Loucy (cell line): Measurements from ENCODE around the gene SLC35F5.

Experiments
- H2AFZ ChIP-seq: fragments of 200-600 bp; sonication (generic); 2 replicates; pipeline ENCODE4 v1.6.0; 2016; ENCODE audit warnings: antibody characterized with exemption, mild to moderate bottlenecking, low read length, moderate library complexity
- H3F3A ChIP-seq: fragments of 200-600 bp; 2 replicates; pipeline ENCODE4 v1.6.0; 2016; ENCODE audit warnings: antibody characterized with exemption, low read depth, mild to moderate bottlenecking
- H3K27me3 ChIP-seq: fragments of 200-600 bp; sonication (generic); 2 replicates; pipeline ENCODE4 v1.6.1; 2014; ENCODE audit warnings: low read length, mild to moderate bottlenecking; ENCODE audit not compliant: insufficient read depth, poor library complexity, severe bottlenecking
- H3K36me3 ChIP-seq: fragments of 200-600 bp; sonication (generic); 2 replicates; pipeline ENCODE4 v1.6.1; 2016; ENCODE audit warnings: low read length; ENCODE audit not compliant: insufficient read depth
- H3K4me1 ChIP-seq: fragments of 200-600 bp; sonication (generic); 2 replicates; pipeline ENCODE4 v1.5.1; 2014; ENCODE audit warnings: low read length, mild to moderate bottlenecking; ENCODE audit not compliant: insufficient read depth, poor library complexity, severe bottlenecking
- H3K4me2 ChIP-seq: fragments of 200-600 bp; sonication (generic); 2 replicates; pipeline ENCODE4 v1.6.0; 2014; ENCODE audit warnings: antibody characterized with exemption, low read length, low read depth, mild to moderate bottlenecking; ENCODE audit not compliant: poor library complexity, severe bottlenecking
- H3K4me3 ChIP-seq: fragments of 200-600 bp; sonication (generic); 2 replicates; pipeline ENCODE4 v1.5.1; 2014; ENCODE audit warnings: low read length, mild to moderate bottlenecking, mixed read lengths; ENCODE audit not compliant: poor library complexity, severe bottlenecking
- H3K79me2 ChIP-seq: fragments of 200-600 bp; sonication (generic); 2 replicates; pipeline ENCODE4 v1.6.1; 2014; ENCODE audit warnings: low read length; ENCODE audit not compliant: insufficient read depth
- H3K9ac ChIP-seq: fragments of 200-600 bp; sonication (generic); 2 replicates; pipeline ENCODE4 v1.6.0; 2014; ENCODE audit warnings: mild to moderate bottlenecking, low read depth, low read length, moderate library complexity; ENCODE audit not compliant: poor library complexity, severe bottlenecking
- H3K9me2 ChIP-seq: fragments of 200-600 bp; sonication (generic); replicated peaks from 2 replicates; pipeline ENCODE4 v1.6.1; 2016; ENCODE audit warnings: low read depth, low read length, mixed read lengths
- H3K9me3 ChIP-seq: fragments of 200-600 bp; sonication (generic); 2 replicates; pipeline ENCODE4 v1.6.1; 2014; ENCODE audit warnings: mild to moderate bottlenecking, antibody characterized with exemption, low read length, low read depth; ENCODE audit not compliant: insufficient read depth
- H4K20me1 ChIP-seq: fragments of 200-600 bp; sonication (generic); 2 replicates; pipeline ENCODE4 v1.6.0; 2014; ENCODE audit warnings: antibody characterized with exemption, low read length, mild to moderate bottlenecking; ENCODE audit not compliant: insufficient read depth, poor library complexity, severe bottlenecking
- EZH2phosphoT487 ChIP-seq: fragments of 200-600 bp; IDR thresholded peaks from 2 replicates; pipeline ENCODE4 v1.6.1; 2018; ENCODE audit warnings: antibody characterized with exemption, mild to moderate bottlenecking, moderate library complexity, borderline replicate concordance
- TF ChIP-seq, protein P1 (sequence below): fragments of 200-600 bp; sonication (generic); conservative IDR thresholded peaks from 2 replicates; pipeline ENCODE4 v1.5.1; 2014; ENCODE audit warnings: mild to moderate bottlenecking, antibody characterized with exemption, low read length

Gene SLC35F5

DNA sequence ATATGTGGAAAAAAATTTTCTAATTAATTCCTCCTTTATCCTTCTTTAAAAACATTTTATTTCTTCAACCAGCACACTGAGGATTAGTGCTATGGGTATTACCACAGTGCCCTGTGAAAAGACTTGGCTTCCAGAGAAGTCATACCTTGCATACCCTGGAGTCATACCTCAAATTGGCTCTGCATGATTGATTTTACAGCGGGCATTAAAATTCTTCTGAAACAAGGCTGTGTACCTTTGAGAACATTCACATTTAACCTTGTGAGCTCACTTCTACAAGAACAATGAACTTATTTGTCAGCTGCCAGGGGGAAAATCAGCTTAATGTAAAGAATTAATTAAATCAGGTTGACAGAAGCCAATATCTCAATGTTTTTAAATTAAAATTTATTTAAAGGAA lies 44.6 kb downstream of the SLC35F5 start:
- TF ChIP-seq EZH2phosphoT487 = no peak
- TF ChIP-seq, protein P1, sequence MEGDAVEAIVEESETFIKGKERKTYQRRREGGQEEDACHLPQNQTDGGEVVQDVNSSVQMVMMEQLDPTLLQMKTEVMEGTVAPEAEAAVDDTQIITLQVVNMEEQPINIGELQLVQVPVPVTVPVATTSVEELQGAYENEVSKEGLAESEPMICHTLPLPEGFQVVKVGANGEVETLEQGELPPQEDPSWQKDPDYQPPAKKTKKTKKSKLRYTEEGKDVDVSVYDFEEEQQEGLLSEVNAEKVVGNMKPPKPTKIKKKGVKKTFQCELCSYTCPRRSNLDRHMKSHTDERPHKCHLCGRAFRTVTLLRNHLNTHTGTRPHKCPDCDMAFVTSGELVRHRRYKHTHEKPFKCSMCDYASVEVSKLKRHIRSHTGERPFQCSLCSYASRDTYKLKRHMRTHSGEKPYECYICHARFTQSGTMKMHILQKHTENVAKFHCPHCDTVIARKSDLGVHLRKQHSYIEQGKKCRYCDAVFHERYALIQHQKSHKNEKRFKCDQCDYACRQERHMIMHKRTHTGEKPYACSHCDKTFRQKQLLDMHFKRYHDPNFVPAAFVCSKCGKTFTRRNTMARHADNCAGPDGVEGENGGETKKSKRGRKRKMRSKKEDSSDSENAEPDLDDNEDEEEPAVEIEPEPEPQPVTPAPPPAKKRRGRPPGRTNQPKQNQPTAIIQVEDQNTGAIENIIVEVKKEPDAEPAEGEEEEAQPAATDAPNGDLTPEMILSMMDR = no peak
- H3K36me3 ChIP-seq = peaks cover 18% of the 10 kb centered on the region; the same call in 1 of the 2 replicates
- no peaks in the 10 kb centered on the region for H3K9me3 ChIP-seq
- no peak overlapping the region for H2AFZ ChIP-seq
- H3K27me3 ChIP-seq = no peaks in the 10 kb centered on the region
- H4K20me1 ChIP-seq = no peaks in the 10 kb centered on the region
- H3K9ac ChIP-seq = no peak overlapping the region
- no peak overlapping the region for H3K4me2 ChIP-seq
- no peaks in the 10 kb centered on the region for H3F3A ChIP-seq
- H3K4me3 ChIP-seq = no peak overlapping the region
- H3K9me2 ChIP-seq = no peaks in the 10 kb centered on the region
- H3K79me2 ChIP-seq = no peaks in the 10 kb centered on the region
- H3K4me1 ChIP-seq = no peaks in the 10 kb centered on the region

DNA sequence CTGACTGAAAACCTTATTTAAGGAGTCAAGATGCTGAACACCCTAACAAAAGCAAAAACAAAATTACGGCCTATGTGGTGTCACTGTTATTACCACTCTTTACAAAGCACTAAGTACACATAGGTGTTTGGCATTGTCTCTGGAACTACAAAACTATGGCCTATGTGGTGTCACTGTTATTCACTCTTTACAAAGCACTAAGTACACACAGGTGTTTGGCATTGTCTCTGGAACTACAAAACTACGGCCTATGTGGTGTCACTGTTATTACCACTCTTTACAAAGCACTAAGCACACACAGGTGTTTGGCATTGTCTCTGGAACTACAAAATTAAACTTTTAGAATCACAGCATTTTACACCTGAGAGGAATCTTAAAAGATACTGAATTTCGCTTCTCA lies 47.4 kb downstream of the SLC35F5 start:
- H3K4me1 ChIP-seq = no peaks in the 10 kb centered on the region
- no peak overlapping the region for H3K9ac ChIP-seq
- peaks cover 8% of the 10 kb centered on the region; the same call in 1 of the 2 replicates for H3K36me3 ChIP-seq
- H3K79me2 ChIP-seq = no peaks in the 10 kb centered on the region
- H3K9me2 ChIP-seq = no peaks in the 10 kb centered on the region
- TF ChIP-seq, protein P1 = no peak
- TF ChIP-seq EZH2phosphoT487 = no peak
- no peaks in the 10 kb centered on the region for H3K9me3 ChIP-seq
- no peak overlapping the region for H3K4me3 ChIP-seq
- H3K4me2 ChIP-seq = no peak overlapping the region
- H4K20me1 ChIP-seq = no peaks in the 10 kb centered on the region
- H2AFZ ChIP-seq = no peak overlapping the region
- H3K27me3 ChIP-seq = no peaks in the 10 kb centered on the region
- H3F3A ChIP-seq = no peaks in the 10 kb centered on the region

DNA sequence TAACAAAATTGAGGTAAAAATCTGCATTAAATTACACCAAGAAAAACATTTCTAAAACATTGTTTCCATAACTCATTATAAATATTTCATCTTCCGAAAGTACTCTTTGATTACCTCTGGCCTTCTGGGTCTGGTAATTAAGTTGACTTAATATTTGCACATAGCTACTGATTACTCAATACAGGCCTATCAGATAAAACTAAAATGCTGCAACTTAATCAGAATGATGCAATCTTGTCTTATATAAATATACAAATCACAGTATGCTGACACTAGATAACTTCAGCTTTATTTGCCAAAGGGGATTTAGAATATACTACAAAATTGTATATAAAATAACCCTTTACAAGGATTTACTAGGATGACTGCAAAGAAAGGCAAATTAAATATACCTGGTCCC lies 49.3 kb downstream of the SLC35F5 start:
- Histone ChIP-seq H4K20me1 (no peaks in the 10 kb centered on the region), H3K4me1 (no peaks in the 10 kb centered on the region), H3K36me3 (no peaks in the 10 kb centered on the region), H2AFZ (no peak overlapping the region), H3K9me3 (no peaks in the 10 kb centered on the region), H3K79me2 (no peaks in the 10 kb centered on the region), H3K9ac (no peak overlapping the region), H3F3A (no peaks in the 10 kb centered on the region), H3K9me2 (no peaks in the 10 kb centered on the region), H3K4me2 (no peak overlapping the region), H3K4me3 (no peak overlapping the region), H3K27me3 (no peaks in the 10 kb centered on the region)
- TF ChIP-seq, protein P1 = no peak
- no peak for TF ChIP-seq EZH2phosphoT487
